HepG2 (cell line): ENCODE data around the gene TRMT1.

ENCODE experiments used
- ETV6 ChIP-seq: sonication (generic); formaldehyde crosslinking; conservative IDR thresholded peaks from 2 replicates; pipeline ENCODE4 v1.4.0; 2020; ENCODE audit warnings: missing genetic modification reagents
- HINFP ChIP-seq: sonication (generic); formaldehyde crosslinking; IDR thresholded peaks from 2 replicates; pipeline ENCODE4 v1.4.0; 2020; ENCODE audit warnings: low read depth, mild to moderate bottlenecking, missing genetic modification reagents
- MBNL3 ChIP-seq: fragments of 250-450 bp; sonication (Bioruptor Pico); conservative IDR thresholded peaks from 2 replicates; pipeline ENCODE4 v1.8.0; 2022; ENCODE audit warnings: mild to moderate bottlenecking, inconsistent platforms
- NFKBIZ ChIP-seq: IDR thresholded peaks from 2 replicates; pipeline ENCODE4 v1.6.1; 2018; ENCODE audit warnings: missing genetic modification reagents, missing compliant biosample characterization
- POLR2A ChIP-seq, 2 experiments: IDR thresholded peaks; 2 replicates each; pipeline ENCODE4 v1.6.1; 2011; ENCODE audit warnings: low read depth in 2 of 2, low read length in 2 of 2, mild to moderate bottlenecking in 1 of 2, moderate library complexity in 1 of 2; ENCODE audit not compliant: insufficient read depth in 1 of 2
- RORA ChIP-seq: sonication (generic); formaldehyde crosslinking; IDR thresholded peaks from 2 replicates; pipeline ENCODE4 v1.5.0; 2020; ENCODE audit warnings: mild to moderate bottlenecking, missing genetic modification reagents, moderate library complexity
- SRF ChIP-seq: IDR thresholded peaks from 2 replicates; pipeline ENCODE4 v1.6.1; 2011; ENCODE audit warnings: mild to moderate bottlenecking, low read depth, low read length, moderate library complexity
- TAF15 ChIP-seq: fragments of 200-400 bp; formaldehyde crosslinking; IDR thresholded peaks from one replicate; pipeline ENCODE4 v1.6.1; 2018; ENCODE audit warnings: mild to moderate bottlenecking, low read depth, low read length; ENCODE audit not compliant: poor library complexity, severe bottlenecking
- ZNF12 ChIP-seq: sonication (generic); formaldehyde crosslinking; IDR thresholded peaks from 2 replicates; pipeline ENCODE4 v1.5.0; 2020; ENCODE audit warnings: missing genetic modification reagents
- ZNF121 ChIP-seq: sonication (generic); formaldehyde crosslinking; IDR thresholded peaks from 2 replicates; pipeline ENCODE4 v1.5.0; 2020; ENCODE audit warnings: mild to moderate bottlenecking, missing genetic modification reagents
- ZNF296 ChIP-seq: sonication (generic); formaldehyde crosslinking; conservative IDR thresholded peaks from 2 replicates; pipeline ENCODE4 v1.5.0; 2020; ENCODE audit warnings: mild to moderate bottlenecking, missing genetic modification reagents
- ZNF616 ChIP-seq: sonication (generic); formaldehyde crosslinking; IDR thresholded peaks from 2 replicates; pipeline ENCODE4 v1.5.0; 2020; ENCODE audit warnings: low read depth, mild to moderate bottlenecking, missing genetic modification reagents

DNA sequence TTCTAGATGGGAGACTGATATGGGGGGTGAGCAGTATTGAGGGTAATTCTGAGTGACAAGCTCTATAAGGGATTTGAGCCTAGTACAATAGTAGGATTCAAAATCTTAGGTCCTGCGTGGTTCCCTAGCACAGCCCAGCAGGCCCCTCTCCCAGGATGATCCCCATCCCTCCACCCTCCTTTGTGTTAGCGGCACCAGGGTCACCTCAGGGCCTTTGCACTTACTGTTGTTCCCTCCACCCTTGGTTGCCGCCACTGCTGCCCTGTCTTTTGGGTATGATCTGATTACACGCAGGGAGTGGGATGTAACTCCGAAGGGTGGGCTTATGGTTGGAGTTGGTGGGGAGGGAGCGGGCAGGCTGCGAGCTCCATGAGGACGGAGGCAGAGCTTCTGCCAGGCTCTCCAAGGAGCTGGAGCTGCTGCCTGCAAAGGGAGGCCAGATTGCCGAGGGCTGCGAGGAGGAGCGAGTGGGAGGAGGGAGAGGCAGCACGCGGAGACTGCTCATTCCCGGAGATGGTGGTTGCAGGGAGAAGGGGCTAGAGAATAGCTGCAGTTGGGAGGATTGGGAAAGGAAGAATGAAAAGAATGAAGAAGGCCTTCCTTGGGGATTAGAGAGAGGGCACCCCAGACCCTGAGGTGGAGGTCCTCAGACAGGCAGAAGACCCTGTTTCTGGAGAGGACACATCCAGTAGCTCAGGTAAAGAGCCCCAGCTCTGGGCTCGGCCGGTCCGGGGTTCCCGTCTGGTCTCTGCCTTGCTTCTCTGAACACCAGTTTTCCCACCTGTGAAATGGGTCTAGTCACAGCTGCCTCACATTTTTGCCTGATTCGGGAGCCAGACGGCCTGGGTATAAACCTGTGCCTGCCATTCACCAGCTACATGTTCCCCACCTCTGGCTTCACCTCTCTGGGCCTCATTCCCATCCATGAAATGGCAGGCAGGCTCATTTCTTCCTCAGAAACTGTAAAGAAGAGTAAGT, 6.7 kb upstream of the TRMT1 start:
- TF ChIP-seq POLR2A (IDR thresholded peaks at IDR 0.05; ENCODE audit: insufficient read depth in 1 of 2, low read depth in 2 of 2, low read length in 2 of 2) (no peak), ZNF12 (CRISPR knock-in tag) (no peak), ZNF121 (CRISPR knock-in tag) (no peak), ETV6 (CRISPR knock-in tag) (no peak), HINFP (CRISPR knock-in tag) (no peak), MBNL3 (CRISPR knock-in tag) (no peak), SRF (no peak), TAF15 (no peak), ZNF616 (CRISPR knock-in tag) (no peak), RORA (CRISPR knock-in tag) (no peak), NFKBIZ (no peak), ZNF296 (CRISPR knock-in tag) (no peak)
